Thyroid gland (tissue), 4 donors: ENCODE results near the gene ALG6.

ENCODE experiments used
- CTCF ChIP-seq, 6 experiments: fragments of 200-600 bp in 3 of 6; fragments of 450-650 bp in 3 of 6; sonication (generic) in 3 of 6; IDR thresholded peaks; one replicate each; pipeline ENCODE4 v1.5.1; 2016 to 2019; ENCODE audit warnings: antibody characterized with exemption in 6 of 6, mild to moderate bottlenecking in 2 of 6, inconsistent platforms in 1 of 6, moderate library complexity in 1 of 6
- POLR2A ChIP-seq, 2 donors: fragments of 450-650 bp; IDR thresholded peaks; one replicate each; pipeline ENCODE4 v1.6.1; 2017; ENCODE audit warnings: antibody characterized with exemption in 2 of 2, mild to moderate bottlenecking in 2 of 2, moderate library complexity in 1 of 2

GRCh38 chr1:63407002-63407401, 39.6 kb downstream of the ALG6 start:
- no peak for TF ChIP-seq CTCF (IDR thresholded peaks at IDR 0.05)
- no peak for TF ChIP-seq POLR2A (IDR thresholded peaks at IDR 0.05)
